ENCODE results near the gene EXOC4. TPM values are rescaled to one million over a fixed set of nuclear protein-coding genes. Genes with fewer than 3 reads are reported as not detected.

The EXOC4 gene
- total RNA-seq, 4 donors from 2014 or later: 60.0 to 187 (median 80.1) TPM

DNA sequence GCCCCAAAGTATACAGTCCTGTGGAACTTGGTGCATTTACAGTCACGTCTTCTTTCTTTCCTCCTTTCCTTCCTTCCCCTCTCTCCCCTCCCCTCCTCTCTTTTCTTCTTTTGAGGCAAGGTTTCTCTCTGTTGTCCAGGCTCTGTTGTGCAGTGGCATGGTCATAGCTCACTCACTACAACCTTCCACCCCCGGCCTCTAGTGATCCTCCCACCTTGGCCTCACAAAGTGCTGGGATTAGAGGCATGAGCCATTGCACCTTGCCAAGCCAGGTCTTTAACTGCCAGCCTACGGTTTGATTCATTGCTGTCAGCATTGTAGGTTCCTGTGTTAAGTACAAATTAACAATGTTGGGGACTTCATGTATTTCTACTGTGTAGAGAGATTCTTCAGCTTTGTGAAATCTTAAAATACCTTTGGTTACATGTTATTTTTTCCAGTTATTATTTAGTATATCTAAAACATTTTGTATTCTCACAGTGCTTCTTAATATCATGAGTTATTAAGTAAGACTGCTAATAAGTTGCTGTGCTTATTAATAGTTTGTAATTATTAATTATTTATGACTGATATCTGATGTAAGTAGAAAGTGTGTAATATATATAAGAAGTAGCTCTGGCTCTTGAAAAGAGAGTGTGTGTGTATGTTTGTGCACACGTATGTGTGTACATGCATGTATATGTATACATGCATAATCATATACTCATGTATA is 320.8 kb downstream of the EXOC4 start:
- Histone ChIP-seq H3K9me3 (no peaks in the 10 kb centered on the region), H3K4me1 (no peaks in the 10 kb centered on the region), H3K4me3 (no peak overlapping the region), H3K27ac (no peak overlapping the region), H3K27me3 (no peaks in the 10 kb centered on the region), H3K36me3 (no peaks in the 10 kb centered on the region)
- TF ChIP-seq POLR2AphosphoS5 (IDR thresholded peaks at IDR 0.05): no peak
- no peak for TF ChIP-seq POLR2A (IDR thresholded peaks at IDR 0.05)
- no peak for TF ChIP-seq CTCF (IDR thresholded peaks at IDR 0.05)
- TF ChIP-seq EP300 (IDR thresholded peaks at IDR 0.05): no peak
- DNase-seq (ENCODE audit: low spot score in 2 of 2): no peak
- WGBS: 85% methylated on average over 4 of the region's 4 CpGs

DNA sequence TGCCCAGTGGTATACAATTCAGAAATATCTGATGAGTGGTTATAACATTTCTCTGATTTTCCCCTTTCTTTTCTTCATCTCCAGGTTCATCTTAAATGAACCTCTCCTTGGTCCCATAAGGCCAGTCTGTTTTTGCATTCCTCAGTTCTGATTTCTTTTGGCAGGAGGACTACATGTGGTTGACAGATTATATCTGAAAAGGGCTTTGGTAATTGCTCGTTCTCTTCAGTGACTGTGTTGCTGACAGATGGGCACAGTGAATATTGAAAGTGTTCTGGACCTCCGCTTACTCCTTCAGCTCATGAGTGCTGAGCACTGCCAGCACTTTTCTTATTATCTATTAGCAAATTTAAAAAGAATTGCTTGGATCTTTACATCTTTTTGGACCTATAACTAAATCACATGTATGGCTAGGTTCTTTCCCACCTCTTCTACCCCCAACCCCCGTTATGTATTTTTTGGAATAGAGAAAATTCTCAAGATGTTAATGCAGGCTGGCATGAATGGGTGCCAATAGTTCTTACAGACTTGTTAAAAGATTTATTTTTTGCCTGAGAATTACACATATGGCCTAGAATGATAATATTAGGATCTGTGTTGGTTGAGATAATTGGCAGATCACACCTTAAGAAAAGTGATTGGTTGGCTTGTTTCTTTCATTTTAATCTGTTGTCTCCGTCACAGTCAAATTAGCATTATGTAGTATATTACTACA is 323.0 kb downstream of the EXOC4 start:
- no peaks in the 10 kb centered on the region for H3K36me3 ChIP-seq
- no peaks in the 10 kb centered on the region for H3K27me3 ChIP-seq
- no peak for TF ChIP-seq CTCF (IDR thresholded peaks at IDR 0.05)
- TF ChIP-seq POLR2AphosphoS5 (IDR thresholded peaks at IDR 0.05): no peak
- TF ChIP-seq EP300 (IDR thresholded peaks at IDR 0.05): no peak
- no peak for TF ChIP-seq POLR2A (IDR thresholded peaks at IDR 0.05)
- WGBS: 74% methylated on average over 4 of the region's 4 CpGs
- no peak for DNase-seq (ENCODE audit: low spot score in 2 of 2)
- H3K27ac ChIP-seq: no peak overlapping the region
- no peak overlapping the region for H3K4me3 ChIP-seq
- no peaks in the 10 kb centered on the region for H3K4me1 ChIP-seq
- H3K9me3 ChIP-seq: no peaks in the 10 kb centered on the region

- H3K27ac ChIP-seq: no peak overlapping the region
- no peaks in the 10 kb centered on the region for H3K4me1 ChIP-seq
- no peak overlapping the region for H3K4me3 ChIP-seq
- no peak for DNase-seq (ENCODE audit: low spot score in 2 of 2)
- no peak for TF ChIP-seq POLR2A (IDR thresholded peaks at IDR 0.05)
- TF ChIP-seq POLR2AphosphoS5 (IDR thresholded peaks at IDR 0.05): no peak
- no peak for TF ChIP-seq CTCF (IDR thresholded peaks at IDR 0.05)
- TF ChIP-seq EP300 (IDR thresholded peaks at IDR 0.05): no peak
- 85% methylated on average over 6 of the region's 6 CpGs for WGBS
- no peaks in the 10 kb centered on the region for H3K9me3 ChIP-seq
- no peaks in the 10 kb centered on the region for H3K36me3 ChIP-seq
- H3K27me3 ChIP-seq: no peaks in the 10 kb centered on the region
Observed at GRCh38 chr7:133576612-133577168, 323.8 kb downstream of the EXOC4 start.

GRCh38 chr7:133582766-133583523 is 330.1 kb downstream of the EXOC4 start:
- WGBS: 95% methylated on average over 4 of the region's 4 CpGs
- H3K9me3 ChIP-seq: no peaks in the 10 kb centered on the region
- no peak for TF ChIP-seq POLR2A (IDR thresholded peaks at IDR 0.05)

DNA sequence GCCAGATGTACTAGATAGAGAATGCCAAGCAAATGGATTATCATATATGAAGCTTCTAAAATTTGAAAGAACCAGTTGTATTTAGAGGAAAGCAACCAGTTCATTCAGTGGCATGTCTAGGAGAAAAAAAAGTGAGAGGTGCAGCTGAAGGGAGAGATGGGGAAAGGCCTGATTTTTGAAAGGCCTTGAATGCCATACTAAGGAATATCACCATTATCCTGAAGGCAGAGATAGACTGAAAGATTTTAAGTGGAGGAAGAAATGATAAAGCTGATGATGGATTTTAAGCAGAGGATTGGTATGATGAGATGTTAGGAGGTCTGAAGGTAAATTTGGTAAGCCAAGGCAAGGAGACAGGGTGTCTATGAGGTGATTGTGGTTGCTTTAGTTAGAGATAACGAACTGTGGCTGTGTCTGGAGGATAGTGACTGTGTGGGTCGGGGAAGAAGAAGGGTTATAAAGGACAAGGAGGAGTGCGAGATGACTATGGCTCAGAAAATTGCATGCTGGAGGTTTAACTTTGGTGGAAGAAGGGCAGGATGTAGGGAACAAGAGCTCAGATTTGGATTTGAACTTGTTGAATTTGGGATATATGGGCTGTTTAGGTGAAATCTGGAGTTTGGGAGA is 330.8 kb downstream of the EXOC4 start:
- Histone ChIP-seq H3K4me1 (no peaks in the 10 kb centered on the region), H3K27ac (no peak overlapping the region), H3K9me3 (no peaks in the 10 kb centered on the region), H3K4me3 (no peak overlapping the region), H3K36me3 (no peaks in the 10 kb centered on the region), H3K27me3 (no peaks in the 10 kb centered on the region)
- TF ChIP-seq EP300 (IDR thresholded peaks at IDR 0.05): no peak
- 98% methylated on average over 3 of the region's 3 CpGs for WGBS
- no peak for DNase-seq (ENCODE audit: low spot score in 2 of 2)

More at GRCh38 chr7:133582766-133583523, 330.1 kb downstream of the EXOC4 start:
- no peak overlapping the region for H3K27ac ChIP-seq
- H3K27me3 ChIP-seq: no peaks in the 10 kb centered on the region
- no peaks in the 10 kb centered on the region for H3K4me1 ChIP-seq
- H3K4me3 ChIP-seq: no peak overlapping the region
- H3K36me3 ChIP-seq: no peaks in the 10 kb centered on the region
- no peak for DNase-seq (ENCODE audit: low spot score in 2 of 2)
